Thyroid gland (tissue), 4 donors: ENCODE data around the gene HAVCR1.

ENCODE experiments used
- POLR2A ChIP-seq, 2 donors: fragments of 450-650 bp; IDR thresholded peaks; one replicate each; pipeline ENCODE4 v1.6.1; 2017; ENCODE audit warnings: antibody characterized with exemption in 2 of 2, mild to moderate bottlenecking in 2 of 2, moderate library complexity in 1 of 2
- TF ChIP-seq, protein P1 (sequence below), 6 experiments: fragments of 200-600 bp in 3 of 6; fragments of 450-650 bp in 3 of 6; sonication (generic) in 3 of 6; IDR thresholded peaks; one replicate each; pipeline ENCODE4 v1.5.1; 2016 to 2019; ENCODE audit warnings: antibody characterized with exemption in 6 of 6, mild to moderate bottlenecking in 2 of 6, inconsistent platforms in 1 of 6, moderate library complexity in 1 of 6

DNA sequence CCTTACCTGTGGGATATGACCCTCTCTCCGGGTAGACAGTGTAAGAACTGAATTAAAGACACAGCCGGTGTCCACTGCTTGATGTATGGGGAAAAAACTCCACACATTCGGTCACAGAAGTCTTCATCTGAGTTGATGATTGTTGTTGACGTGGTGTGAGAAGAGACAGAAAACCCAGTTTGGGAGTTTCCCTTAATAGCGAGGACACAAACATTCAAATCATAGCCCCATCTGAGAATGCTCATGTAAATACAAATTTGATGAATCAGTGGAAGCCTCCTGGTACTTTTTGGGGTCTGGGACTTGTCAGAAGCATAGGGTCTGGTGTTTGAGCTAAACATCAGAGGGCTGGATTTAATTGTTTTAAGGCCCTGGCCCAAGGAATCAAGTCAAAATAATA lies 11.0 kb downstream of the HAVCR1 start:
- TF ChIP-seq, protein P1, sequence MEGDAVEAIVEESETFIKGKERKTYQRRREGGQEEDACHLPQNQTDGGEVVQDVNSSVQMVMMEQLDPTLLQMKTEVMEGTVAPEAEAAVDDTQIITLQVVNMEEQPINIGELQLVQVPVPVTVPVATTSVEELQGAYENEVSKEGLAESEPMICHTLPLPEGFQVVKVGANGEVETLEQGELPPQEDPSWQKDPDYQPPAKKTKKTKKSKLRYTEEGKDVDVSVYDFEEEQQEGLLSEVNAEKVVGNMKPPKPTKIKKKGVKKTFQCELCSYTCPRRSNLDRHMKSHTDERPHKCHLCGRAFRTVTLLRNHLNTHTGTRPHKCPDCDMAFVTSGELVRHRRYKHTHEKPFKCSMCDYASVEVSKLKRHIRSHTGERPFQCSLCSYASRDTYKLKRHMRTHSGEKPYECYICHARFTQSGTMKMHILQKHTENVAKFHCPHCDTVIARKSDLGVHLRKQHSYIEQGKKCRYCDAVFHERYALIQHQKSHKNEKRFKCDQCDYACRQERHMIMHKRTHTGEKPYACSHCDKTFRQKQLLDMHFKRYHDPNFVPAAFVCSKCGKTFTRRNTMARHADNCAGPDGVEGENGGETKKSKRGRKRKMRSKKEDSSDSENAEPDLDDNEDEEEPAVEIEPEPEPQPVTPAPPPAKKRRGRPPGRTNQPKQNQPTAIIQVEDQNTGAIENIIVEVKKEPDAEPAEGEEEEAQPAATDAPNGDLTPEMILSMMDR (IDR thresholded peaks at IDR 0.05) = no peak
- TF ChIP-seq POLR2A (IDR thresholded peaks at IDR 0.05) = no peak
